ENCODE measurements around the gene CNN3.

Gene CNN3

DNA sequence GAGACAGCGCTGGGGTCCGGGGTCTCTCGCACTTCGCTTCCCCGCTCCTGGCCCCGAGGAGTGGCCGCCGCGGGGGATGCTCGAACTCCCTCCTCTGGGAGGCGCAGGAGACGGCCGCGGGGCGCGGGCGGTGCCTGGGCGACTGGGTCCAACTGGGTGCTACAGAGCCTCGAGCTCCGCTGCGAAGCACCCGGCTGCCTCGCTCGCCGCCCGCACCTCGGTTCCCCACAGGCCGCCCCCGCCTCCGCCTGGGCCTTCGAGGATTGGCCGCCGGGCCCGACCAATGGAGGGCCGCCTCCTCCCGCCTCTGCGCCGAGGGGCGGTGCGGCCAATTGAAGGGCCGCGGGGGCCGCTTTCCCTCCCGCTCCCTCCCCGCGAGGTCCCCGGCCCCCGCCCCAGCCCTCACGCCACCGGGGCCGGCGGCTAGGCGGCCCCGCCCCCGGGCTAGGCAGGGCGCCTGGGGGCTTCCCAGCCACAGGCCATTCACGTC lies at the start of gene CNN3:
CNN3 (minus strand) TSS at position 196 of the 490 bp plus-strand sequence. CDS start 216 bp downstream, outside the sequence.
- DNase-seq = peak; percentile 79 to 87

DNA sequence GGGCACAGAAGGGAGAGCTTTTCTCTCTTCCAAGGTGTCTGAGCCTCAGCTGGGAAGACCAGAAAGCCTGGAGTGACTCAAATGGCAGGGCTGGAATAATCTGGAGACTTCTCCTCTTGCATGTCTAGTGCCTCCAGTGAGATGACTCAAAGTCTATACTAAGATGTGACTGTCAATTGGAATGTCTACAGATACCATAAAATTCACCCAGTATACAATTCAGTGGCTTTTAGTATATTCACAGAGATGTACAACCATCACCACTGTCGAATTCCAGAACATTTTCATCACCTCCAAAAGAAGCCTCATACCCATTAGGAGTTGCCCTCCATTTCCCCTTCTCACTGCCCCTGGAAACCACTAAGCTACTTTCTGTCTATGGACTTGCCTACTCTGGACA lies 47.9 kb upstream of the CNN3 start:
- no peak for DNase-seq

- no peak for DNase-seq
These were observed 47.3 kb upstream of the CNN3 start for GRCh38 chr1:94974241-94974640.

GRCh38 chr1:94973309-94973922 lies 46.5 kb upstream of the CNN3 start:
- no peak for DNase-seq

DNA sequence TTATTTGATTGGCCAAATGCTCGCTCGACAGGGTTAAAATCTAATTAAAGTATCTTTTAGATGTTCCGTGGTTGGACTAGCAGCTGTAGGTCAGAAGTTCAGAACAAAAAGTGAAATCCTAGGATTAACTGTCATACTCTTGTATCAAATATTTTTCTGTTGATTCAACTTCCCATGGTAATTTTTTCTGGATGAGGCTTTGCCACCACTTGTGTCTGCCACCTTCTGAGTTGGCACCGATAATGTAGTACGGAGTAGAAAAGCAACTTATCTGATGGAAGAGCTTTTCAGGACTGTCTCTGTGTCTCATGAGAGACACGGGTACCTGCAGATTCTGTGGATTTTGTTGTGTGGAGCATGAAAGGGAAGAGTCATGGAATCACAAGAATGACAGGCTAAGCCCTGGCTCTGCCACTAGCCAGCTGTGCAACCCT lies 44.6 kb upstream of the CNN3 start:
- DNase-seq = no peak

GRCh38 chr1:94970783-94971182 lies 43.9 kb upstream of the CNN3 start:
- DNase-seq = no peak

DNA sequence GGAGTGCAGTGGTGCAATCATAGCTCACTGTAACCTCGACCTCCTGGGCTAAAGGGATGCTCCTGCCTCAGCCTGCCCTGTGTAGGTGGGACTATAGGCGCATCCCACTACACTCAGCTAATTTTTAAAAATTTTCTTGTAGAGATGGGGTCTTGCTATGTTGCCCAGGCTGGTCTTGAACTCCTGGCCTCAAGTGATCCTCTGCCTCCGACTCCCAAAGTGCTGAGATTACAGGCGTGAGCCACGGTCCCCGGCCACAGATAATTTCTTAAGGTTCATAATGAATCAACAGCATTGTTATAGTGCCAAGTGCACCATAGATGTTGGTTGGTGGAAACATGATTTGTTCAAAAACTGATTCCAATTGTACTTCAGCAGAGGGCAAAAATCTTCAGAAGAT lies 42.2 kb upstream of the CNN3 start:
- no peak for DNase-seq

- DNase-seq = no peak
These were observed 39.1 kb upstream of the CNN3 start for GRCh38 chr1:94966033-94966432.

- no peak for DNase-seq
These were observed 37.0 kb upstream of the CNN3 start for GRCh38 chr1:94963864-94964263.

DNA sequence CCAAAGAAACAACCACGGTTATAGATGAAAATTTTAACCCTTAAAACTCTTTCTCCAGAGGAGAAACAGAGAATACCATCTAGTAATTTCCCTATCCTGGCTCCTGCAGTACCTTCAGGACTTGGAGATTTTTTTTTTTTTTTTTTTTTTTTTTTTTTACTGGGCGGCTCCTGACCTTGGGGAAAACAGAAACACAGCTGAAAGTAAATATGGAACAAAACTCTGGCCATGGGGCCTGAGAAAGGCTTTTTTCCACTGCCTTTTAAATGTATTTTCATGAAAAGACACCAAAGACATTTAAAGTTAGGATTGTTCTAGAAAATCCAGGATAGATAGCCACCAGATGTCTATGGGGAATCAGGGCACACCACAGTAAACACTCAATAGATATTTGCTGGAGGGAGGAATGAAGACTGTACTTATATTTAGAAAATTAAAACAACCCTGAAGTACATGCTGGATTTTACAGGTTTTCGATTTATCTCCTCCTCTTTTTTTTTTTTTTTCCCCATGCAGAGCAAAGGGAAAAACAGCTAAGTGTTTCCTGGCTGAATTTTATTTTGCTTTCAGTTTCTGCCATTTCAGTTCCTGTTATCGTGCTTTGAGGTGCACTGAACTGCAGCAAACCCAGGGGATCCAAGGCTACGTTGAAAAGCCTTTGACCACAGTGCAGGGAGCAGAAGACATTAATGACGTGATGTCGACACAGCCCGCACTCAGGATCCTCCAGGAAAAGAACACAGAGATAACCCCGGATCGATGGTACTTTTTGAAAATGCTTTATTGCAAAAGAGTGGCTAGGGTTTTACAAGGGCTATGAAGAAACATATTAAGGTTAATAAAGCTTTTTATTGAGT lies 35.7 kb upstream of the CNN3 start:
- no peak for DNase-seq

DNA sequence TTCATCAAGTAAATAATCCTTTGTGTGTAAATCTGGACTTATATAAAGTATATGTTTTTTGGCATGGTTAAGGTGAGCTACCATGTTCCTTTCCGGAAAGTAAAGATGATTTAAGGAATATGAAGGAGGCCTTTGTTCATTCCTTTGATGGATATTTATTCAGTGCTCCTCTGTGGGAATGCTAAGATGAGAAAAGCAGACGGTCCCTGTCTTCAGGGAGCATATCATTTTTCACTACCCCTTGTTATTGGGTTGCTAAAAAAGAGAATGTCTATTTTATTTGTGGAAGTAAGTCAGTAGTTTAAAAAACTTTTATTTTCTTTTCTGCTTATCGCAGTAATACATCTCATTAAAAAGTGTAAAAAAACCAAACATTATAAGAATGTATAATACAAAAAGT lies 35.1 kb upstream of the CNN3 start:
- no peak for DNase-seq

GRCh38 chr1:94961582-94961981 lies 34.7 kb upstream of the CNN3 start:
- no peak for DNase-seq

GRCh38 chr1:94958081-94958480 lies 31.2 kb upstream of the CNN3 start:
- no peak for DNase-seq

DNA sequence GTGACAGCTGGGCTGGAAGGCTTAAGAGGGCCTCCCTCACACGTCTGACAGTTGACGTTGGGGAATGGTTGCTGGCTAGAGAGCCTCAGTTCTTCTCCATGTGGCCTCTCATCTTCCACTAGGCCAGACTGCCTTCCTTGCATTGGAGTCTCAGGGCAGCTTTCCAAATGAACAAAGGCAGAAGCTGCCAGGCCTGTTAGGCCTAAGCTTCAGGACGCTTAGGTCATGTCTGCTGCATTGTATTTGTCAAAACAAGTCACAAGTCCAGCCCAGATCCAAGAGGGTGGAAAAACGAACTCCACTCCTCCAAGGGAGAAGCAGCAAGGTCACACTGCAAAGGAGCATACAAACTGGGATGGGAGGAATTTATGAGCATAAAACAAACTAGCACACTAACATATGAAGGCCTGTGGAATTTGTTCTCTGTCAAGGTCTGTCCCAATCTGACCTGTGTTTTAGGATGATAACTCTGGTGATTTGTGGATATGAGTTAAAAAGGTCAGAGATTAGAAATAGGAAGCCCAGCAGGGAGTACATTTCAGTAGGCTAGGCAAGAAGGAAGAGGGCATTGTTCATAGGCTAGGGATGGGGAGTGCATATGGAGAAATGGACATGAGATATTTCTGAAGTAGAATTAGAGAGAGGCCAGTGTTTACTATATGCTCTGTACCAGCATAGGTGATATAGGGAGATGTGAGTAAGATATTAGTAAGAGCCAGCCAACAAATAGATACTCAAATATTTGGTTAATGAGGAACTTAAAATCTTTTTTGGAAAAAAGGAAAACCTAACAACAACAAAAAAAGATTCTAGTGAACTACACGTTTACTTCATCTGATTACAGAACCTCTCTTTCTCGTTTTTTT lies 29.1 kb upstream of the CNN3 start:
- no peak for DNase-seq

- no peak for DNase-seq
These were observed 27.6 kb upstream of the CNN3 start for GRCh38 chr1:94954263-94955220.

DNA sequence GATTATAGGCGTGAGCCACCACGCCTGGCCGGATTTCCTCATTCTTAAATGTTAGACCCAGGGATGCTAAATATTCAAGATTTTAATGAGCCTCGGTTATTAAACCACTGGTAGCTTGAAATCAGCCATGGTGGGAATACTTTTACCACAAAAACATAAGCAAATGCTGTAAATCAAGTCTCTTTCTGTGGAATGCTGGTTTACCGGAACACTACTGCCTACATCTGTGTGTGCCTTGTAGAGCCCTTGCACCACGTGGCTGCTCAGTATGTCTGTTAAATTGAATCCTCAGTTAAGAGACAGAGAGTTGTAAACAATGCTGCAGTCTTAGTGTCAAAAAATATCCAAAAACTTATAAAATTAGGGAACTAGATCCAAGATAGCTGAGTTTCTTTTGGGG lies 26.8 kb upstream of the CNN3 start:
- DNase-seq = no peak

DNA sequence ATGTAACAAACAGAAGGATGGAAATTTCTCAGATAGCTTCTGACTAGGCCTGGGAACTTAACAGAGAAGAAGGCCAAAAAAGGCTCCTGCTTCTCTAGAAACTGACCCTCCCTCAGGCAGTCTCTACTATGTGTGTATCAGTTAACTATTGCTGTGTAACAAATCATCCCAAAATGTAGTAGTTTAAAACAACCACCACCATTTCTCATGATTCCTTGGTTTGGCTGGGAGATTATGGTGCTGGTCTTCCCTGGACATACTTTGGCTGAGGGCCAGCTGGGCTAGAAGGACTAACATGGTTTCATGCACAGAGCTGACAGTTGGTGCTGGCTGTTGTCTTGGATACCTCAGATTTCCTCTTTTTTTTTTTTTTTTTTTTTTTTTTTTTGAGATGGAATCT lies 26.2 kb upstream of the CNN3 start:
- DNase-seq = no peak

GRCh38 chr1:94952539-94952938 lies 25.6 kb upstream of the CNN3 start:
- DNase-seq = no peak

- DNase-seq = no peak
These were observed 24.7 kb upstream of the CNN3 start for GRCh38 chr1:94951509-94952208.

DNA sequence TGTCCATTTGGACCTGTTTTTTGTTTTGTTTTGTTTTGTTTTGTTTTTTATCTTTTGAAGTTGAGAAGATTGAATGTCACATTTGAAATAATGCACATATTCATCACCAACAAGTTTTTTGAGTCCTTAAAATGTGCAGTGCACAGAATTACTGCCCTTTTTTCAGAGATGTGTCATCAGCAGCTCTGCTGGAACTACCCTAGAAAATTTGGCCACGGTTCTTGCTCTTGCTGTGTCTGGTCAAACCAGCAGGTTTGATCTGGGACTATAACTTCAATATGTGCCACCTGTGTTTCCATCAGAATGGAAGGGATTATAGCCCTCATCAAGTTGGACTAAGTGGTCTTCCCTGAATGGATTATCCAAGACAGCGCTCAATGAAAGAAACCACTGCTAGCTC lies 24.1 kb upstream of the CNN3 start:
- no peak for DNase-seq
